G401.6 (cell line): ENCODE measurements around the gene UBE2L5.

Experiments used
- FAIRE-seq: peaks from 2 replicates; lab custom pipeline; 2012; peaks lifted over from hg19 to GRCh38; lab: Jason Lieb, UNC

UBE2L5 gene

GRCh38 chr13:30477346-30478195 is 55.3 kb downstream of the UBE2L5 start:
- FAIRE-seq, result no peak
